Stimulated activated CD8-positive, alpha-beta memory T cell treated with anti-CD3 and anti-CD28 coated beads, Interleukin-4, amount 100 ng/mL, for 1 hour (primary cell): ENCODE results near the gene CISD3.
"Not testable (repeated sequence)": the region's sequence is repeated elsewhere in the genome, so short reads cannot be mapped to it uniquely, and the experiment has no call there.

ENCODE experiments used
- DNase-seq, 2 donors: peaks; one replicate each; pipeline ENCODE4 v3.0.0-alpha.2; 2020; ENCODE audit warnings: low read depth in 2 of 2, low spot score in 1 of 2

Gene CISD3

DNA sequence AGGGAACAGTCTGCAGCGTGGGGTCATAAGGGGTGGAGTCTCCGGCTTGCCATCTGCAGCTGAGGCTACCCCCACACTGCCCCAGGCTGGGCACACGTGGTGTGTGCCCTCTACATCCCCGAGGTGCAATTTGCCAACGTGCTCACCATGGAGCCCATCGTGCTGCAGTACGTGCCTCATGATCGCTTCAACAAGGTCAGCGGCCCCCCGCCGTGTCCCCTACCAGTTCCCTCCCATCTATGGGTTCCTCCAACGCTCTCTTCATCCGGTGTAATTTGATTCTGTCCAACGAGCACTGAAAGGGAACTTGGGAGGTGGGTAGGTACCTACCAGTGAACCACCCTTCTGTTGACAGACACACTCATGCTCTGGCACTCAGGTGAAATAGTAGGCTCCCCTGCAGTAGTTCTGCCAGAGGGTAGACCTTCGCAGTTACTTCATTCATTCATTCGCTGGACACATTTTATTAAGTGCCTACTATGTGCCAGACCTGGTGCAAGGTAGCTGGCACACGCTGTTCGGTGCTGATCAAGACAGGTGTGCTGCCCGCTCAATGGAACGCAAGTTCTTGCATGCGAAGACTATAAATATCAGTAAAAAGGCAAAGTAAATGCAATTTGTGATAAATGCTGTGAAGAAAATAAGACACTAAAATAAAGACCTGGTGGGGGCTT, 22.3 kb upstream of the CISD3 start:
- no peak for DNase-seq

DNA sequence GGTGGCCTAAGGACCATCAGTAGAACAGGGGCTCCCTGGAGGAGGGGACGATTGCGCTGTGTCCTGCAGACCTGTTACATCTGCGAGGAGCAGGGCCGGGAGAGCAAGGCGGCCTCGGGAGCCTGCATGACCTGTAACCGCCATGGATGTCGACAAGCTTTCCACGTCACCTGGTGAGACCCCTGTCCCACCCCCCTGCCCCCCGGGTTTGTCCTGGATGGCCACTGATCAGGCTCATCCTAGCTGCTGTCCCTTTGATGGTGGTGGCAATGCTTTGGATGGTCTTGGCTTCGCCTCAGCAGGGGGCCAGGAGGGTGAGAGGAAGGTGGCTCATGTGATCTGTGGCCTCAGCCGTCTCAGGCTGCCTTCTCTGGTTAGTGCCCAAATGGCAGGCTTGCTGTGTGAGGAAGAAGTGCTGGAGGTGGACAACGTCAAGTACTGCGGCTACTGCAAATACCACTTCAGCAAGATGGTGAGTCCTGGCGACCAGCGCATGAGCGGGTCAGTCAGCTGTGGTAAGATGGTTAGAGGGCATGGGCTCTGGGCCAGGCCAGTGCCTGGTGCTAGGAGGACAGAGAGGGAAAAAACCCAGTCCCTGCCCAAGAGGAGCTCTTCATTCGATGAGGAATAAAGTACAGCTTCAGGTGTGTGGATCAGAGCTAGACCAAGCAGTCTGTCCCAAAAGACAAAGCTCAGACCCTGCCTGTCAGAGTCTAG, 20.9 kb upstream of the CISD3 start:
- DNase-seq: no peak

- no peak for DNase-seq
Measured at GRCh38 chr17:38709864-38710603, 20.1 kb upstream of the CISD3 start.

- DNase-seq: no peak
Measured at GRCh38 chr17:38710604-38710962, 19.6 kb upstream of the CISD3 start.

DNA sequence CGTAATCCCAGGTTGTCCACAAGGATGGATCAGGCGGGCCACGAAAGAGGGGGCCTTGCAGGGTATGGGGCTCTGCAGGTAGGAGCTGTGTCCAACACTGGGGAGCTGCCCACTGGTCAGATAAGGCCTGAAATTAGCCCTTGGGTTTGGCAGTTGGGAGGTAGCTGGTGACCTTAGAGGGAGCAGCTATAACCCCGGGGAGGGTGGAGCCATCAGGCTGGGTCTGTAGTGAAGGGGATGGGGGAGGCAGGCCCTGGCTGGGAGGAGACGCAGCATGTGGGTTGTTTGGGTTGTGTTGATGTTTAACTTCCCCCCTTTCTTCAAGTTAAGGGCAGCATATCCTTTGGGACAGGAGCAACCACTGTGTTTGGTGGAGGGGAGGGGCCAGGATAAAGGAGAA, 19.2 kb upstream of the CISD3 start:
- no peak for DNase-seq

DNA sequence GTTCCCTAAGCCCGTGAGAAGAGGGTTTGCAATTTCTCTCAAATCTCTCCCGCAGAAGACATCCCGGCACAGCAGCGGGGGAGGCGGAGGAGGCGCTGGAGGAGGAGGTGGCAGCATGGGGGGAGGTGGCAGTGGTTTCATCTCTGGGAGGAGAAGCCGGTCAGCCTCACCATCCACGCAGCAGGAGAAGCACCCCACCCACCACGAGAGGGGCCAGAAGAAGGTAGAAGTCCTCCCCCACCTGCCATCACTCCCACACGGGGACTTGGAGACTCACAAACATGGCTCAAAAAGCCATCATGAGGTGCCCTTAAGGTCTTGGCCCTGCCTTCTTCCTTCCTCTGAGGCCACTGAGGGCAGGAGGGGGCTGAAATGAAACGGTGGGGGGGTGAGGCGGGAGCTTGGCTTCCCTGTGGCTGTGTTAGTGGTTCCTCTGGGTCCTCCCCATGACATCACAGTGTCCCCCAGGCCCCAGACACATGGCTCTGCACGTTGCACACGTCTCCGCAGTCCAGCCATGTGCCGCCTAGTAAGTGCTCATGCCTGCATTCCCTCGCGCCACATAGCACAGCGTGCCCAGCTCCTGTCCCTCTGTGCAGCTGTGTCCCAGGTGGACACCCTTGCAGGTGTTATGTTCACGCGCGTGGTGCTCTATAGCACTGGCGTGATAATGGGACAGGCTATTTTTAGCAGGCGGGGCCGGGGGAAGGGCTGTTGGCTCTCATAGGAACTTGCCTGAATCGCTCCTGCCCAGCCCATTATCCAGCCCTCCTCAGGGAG, 18.2 kb upstream of the CISD3 start:
- DNase-seq: no peak

DNA sequence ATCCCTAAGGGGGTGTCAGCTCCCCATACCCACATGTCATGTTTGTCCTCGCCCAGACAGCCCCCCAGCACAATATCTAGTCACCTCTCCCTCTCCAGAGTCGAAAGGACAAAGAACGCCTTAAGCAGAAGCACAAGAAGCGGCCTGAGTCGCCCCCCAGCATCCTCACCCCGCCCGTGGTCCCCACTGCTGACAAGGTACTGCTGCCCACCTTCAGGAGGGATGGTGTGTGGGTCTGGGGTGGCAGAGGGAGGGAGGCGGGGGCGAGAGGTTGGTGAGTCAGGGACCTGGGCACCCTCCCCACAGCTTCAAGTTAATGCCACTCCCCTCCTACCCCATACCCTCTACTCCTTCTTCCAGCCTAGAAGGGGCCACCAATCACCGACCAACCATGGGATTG, 17.5 kb upstream of the CISD3 start:
- no peak for DNase-seq

GRCh38 chr17:38713456-38714075, 16.6 kb upstream of the CISD3 start:
- DNase-seq: no peak

DNA sequence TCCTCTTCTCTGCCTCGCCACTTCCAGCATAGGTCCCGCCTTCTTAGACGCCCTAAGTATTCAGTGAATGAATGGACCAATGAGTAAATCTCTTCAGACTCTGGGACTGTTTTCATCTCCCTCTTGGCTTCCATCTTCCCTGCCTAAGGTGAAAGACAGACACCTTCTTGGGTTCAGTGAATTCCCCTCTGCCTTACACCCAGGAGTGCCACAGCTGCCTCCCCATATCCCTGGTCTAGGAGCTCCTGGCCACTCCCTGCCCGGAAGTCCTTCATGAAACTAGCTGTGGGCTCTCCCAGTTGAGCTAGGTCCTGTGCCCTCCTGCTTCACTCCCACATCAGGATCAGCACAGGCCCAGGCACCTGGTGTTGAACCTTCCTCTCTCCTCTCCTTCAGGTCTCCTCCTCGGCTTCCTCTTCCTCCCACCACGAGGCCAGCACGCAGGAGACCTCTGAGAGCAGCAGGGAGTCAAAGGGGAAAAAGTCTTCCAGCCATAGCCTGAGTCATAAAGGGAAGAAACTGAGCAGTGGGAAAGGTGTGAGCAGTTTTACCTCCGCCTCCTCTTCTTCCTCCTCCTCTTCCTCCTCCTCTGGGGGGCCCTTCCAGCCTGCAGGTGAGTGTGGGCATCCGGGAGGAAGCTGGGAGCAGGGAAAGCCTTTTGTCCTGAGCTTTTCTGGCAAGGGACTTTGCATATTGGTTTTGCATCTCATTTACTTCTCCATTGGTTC, 14.8 kb upstream of the CISD3 start:
- no peak for DNase-seq

GRCh38 chr17:38716368-38717005, 13.7 kb upstream of the CISD3 start:
- no peak for DNase-seq

GRCh38 chr17:38717139-38717745, 12.9 kb upstream of the CISD3 start:
- DNase-seq: no peak

- no peak for DNase-seq
Measured at GRCh38 chr17:38719289-38719942, 10.7 kb upstream of the CISD3 start.

DNA sequence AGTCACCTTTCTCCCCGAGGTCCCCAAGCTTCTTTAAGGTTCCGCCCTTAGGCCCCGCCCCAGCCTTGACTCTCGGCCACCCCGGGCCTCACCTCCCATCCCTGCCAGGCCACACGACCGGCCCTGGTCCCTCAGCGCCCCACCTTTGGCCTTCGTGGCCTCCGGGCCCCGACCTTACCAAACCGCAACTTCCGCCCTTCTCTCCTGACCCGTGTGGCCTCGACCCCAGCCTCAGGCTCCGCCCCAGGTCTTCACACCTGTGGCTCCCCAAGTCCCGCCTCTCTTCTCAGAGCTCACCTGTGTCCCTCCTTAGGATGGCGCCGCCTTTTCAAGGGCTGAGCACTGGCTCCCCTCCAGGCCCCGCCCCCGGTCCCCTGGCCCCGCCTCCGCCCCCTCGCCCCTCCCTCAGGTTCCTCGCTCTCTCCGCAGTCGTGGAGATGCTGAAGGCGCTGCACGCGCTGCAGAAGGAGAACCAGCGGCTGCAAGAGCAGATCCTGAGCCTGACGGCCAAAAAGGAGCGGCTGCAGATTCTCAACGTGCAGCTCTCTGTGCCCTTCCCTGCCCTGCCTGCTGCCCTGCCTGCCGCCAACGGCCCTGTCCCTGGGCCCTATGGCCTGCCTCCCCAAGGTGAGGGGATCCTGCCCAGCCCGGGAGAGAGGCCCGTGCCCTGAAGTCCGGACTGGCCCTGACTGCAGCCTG, 10.0 kb upstream of the CISD3 start:
- DNase-seq: no peak

DNA sequence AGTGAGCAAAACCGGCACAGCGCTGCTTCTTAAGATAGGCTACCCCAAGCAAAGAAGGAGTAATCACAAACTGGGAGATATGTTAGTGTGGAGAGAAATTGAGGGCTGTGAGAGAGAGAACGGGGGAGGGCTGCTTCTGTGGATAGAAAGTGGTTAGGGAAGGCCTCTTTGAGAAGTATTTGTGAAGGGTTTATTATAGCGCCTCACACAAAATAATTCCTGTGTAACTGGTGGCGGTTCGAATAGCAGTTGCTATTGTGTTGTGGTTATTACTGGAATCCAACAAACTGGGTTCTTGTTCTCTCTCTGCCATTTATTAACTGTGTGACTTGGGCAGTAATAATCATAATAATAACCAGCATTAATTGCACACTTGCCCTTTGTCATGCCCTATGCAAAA, 9.2 kb upstream of the CISD3 start:
- no peak for DNase-seq

DNA sequence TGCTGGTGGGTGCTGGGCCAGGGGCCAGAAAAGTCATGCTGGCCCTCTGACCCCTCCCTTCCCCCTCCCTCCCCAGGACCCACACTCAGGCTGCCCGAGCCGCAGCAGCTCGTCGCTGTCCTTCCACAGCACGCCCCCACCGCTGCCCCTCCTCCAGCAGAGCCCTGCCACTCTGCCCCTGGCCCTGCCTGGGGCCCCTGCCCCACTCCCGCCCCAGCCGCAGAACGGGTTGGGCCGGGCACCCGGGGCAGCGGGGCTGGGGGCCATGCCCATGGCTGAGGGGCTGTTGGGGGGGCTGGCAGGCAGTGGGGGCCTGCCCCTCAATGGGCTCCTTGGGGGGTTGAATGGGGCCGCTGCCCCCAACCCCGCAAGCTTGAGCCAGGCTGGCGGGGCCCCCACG, 8.3 kb upstream of the CISD3 start:
- no peak for DNase-seq

GRCh38 chr17:38724337-38724988, 5.7 kb upstream of the CISD3 start:
- no peak for DNase-seq

GRCh38 chr17:38725066-38725465, 5.1 kb upstream of the CISD3 start:
- no peak for DNase-seq

DNA sequence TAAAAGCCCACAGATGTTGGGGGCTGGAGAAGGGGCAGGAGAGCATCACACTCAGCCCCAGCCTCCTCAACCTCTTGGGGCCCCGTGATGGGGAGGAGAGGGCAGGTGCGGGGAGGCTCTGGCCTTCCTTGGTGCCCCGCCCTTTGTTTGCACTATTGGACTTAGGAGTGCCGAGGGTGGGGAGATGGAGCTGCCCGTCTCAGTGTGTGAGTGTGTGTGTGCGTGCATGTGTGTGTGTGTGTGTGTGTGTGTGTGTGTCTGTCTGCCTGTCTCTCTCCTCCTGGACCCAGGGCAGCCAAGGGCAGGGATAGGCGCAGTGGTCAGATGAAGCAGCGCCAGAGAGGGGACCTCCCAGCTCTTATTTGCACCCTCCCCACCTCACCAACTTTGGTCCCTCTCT, 4.0 kb upstream of the CISD3 start:
- not testable (repeated sequence) for DNase-seq
